HL-60 (cell line): Measurements from ENCODE around the gene KRTAP5-4.
"Not testable (repeated sequence)": the region's sequence is repeated elsewhere in the genome, so short reads cannot be mapped to it uniquely, and the experiment has no call there.

Experiments used
- DNase-seq, 2 experiments: peaks; one replicate each; pipeline ENCODE4 v3.0.0-alpha.2; 2010 to 2020; ENCODE audit warnings: low read depth in 1 of 2, low spot score in 1 of 2
- H3K27ac ChIP-seq: fragments of 250-450 bp; sonication (Bioruptor Pico); replicated peaks from 2 replicates; pipeline ENCODE4 v1.5.1; 2020; ENCODE audit warnings: mild to moderate bottlenecking, moderate library complexity
- H3K27me3 ChIP-seq: fragments of 250-450 bp; sonication (Bioruptor Pico); 2 replicates; pipeline ENCODE4 v1.5.1; 2021; ENCODE audit warnings: mild to moderate bottlenecking, moderate library complexity; ENCODE audit not compliant: insufficient read depth, poor library complexity, severe bottlenecking
- H3K4me3 ChIP-seq: replicated peaks from 2 replicates; pipeline ENCODE4 v1.5.1; 2011; ENCODE audit warnings: mild to moderate bottlenecking, control low read depth, low read length; ENCODE audit not compliant: insufficient read depth
- CTCF ChIP-seq: IDR thresholded peaks from one replicate; pipeline ENCODE4 v1.5.1; 2011; ENCODE audit warnings: low read length, control low read depth, inconsistent platforms; ENCODE audit not compliant: insufficient read depth
- GABPA ChIP-seq: IDR thresholded peaks from 2 replicates; pipeline ENCODE4 v1.6.1; 2012; ENCODE audit warnings: low read depth
- POLR2AphosphoS5 ChIP-seq: IDR thresholded peaks from 2 replicates; pipeline ENCODE4 v1.6.1; 2012; ENCODE audit warnings: low read depth
- SPI1 ChIP-seq: IDR thresholded peaks from 2 replicates; pipeline ENCODE4 v1.6.1; 2012; ENCODE audit warnings: low read depth, mild to moderate bottlenecking, borderline replicate concordance
- TF ChIP-seq, protein P1 (sequence below): IDR thresholded peaks from 2 replicates; pipeline ENCODE4 v1.6.1; 2012; ENCODE audit warnings: low read depth; ENCODE audit not compliant: insufficient replicate concordance

KRTAP5-4 gene

DNA sequence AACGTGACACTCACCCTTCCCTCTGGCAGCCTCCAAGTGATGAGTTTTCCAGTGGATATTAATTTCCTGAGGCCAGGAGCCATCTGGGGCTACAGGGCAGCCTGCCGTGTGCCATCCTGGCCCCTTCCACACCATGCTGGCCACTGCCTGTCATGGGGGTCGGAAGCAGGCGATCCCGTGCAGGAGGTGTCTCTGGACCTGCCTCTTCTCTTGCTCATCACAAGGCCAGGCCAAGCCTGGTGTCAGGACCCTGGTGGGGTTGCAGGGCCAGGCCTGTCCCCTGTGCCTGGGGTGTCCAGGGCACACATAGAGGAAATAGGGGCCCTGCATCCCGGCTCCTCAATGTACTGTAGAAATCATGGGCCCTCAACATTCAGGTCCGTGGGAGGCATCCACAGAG lies 17.2 kb downstream of the KRTAP5-4 start:
- Histone ChIP-seq H3K4me3 (no peak overlapping the region), H3K27me3 (peaks cover 5% of the 10 kb centered on the region), H3K27ac (no peak overlapping the region)
- no peak for TF ChIP-seq SPI1
- TF ChIP-seq CTCF, result no peak
- no peak for TF ChIP-seq POLR2AphosphoS5
- no peak for TF ChIP-seq GABPA
- TF ChIP-seq, protein P1, sequence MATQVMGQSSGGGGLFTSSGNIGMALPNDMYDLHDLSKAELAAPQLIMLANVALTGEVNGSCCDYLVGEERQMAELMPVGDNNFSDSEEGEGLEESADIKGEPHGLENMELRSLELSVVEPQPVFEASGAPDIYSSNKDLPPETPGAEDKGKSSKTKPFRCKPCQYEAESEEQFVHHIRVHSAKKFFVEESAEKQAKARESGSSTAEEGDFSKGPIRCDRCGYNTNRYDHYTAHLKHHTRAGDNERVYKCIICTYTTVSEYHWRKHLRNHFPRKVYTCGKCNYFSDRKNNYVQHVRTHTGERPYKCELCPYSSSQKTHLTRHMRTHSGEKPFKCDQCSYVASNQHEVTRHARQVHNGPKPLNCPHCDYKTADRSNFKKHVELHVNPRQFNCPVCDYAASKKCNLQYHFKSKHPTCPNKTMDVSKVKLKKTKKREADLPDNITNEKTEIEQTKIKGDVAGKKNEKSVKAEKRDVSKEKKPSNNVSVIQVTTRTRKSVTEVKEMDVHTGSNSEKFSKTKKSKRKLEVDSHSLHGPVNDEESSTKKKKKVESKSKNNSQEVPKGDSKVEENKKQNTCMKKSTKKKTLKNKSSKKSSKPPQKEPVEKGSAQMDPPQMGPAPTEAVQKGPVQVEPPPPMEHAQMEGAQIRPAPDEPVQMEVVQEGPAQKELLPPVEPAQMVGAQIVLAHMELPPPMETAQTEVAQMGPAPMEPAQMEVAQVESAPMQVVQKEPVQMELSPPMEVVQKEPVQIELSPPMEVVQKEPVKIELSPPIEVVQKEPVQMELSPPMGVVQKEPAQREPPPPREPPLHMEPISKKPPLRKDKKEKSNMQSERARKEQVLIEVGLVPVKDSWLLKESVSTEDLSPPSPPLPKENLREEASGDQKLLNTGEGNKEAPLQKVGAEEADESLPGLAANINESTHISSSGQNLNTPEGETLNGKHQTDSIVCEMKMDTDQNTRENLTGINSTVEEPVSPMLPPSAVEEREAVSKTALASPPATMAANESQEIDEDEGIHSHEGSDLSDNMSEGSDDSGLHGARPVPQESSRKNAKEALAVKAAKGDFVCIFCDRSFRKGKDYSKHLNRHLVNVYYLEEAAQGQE, result no peak
- DNase-seq, result no peak

GRCh38 chr11:1604181-1604580 lies 17.8 kb downstream of the KRTAP5-4 start:
- H3K4me3 ChIP-seq, result no peak overlapping the region
- no peak for DNase-seq
- H3K27ac ChIP-seq, result no peak overlapping the region
- peaks cover 5% of the 10 kb centered on the region for H3K27me3 ChIP-seq
- TF ChIP-seq CTCF (no peak), GABPA (no peak), POLR2AphosphoS5 (no peak), SPI1 (no peak)
- TF ChIP-seq, protein P1, result no peak

DNA sequence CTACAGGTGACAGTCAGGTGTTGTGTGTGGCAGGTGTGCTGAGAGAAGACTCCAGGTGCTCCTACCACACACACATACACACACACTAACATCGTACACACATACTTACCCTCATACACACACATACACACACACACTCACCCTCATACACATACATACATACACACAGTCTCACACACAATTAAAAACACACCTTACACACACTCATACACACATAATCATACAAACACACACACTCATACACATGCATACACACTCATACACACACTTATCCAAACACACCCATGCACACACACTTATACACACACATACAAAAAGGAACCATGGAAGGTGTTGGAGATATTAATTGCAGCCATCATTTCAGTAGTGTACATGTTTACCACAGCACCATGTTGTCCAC lies 18.3 kb downstream of the KRTAP5-4 start:
- H3K27me3 ChIP-seq, result peaks cover 5% of the 10 kb centered on the region
- DNase-seq, result no peak
- H3K27ac ChIP-seq, result no peak overlapping the region
- H3K4me3 ChIP-seq, result no peak overlapping the region
- no peak for TF ChIP-seq GABPA
- no peak for TF ChIP-seq CTCF
- TF ChIP-seq POLR2AphosphoS5, result no peak
- no peak for TF ChIP-seq SPI1

GRCh38 chr11:1601663-1602062 lies 20.3 kb downstream of the KRTAP5-4 start:
- H3K27ac ChIP-seq, H3K27me3 ChIP-seq, H3K4me3 ChIP-seq, DNase-seq: not testable (repeated sequence)
